Activated T-helper 1 cell treated with Interleukin-2 at 50 U/mL for 16 hours (primary cell): Measurements from ENCODE around the gene MMEL1.

ENCODE experiments used
- DNase-seq: peaks from one replicate; pipeline ENCODE4 v3.0.0-alpha.2; 2020; ENCODE audit warnings: low read depth

Gene MMEL1

DNA sequence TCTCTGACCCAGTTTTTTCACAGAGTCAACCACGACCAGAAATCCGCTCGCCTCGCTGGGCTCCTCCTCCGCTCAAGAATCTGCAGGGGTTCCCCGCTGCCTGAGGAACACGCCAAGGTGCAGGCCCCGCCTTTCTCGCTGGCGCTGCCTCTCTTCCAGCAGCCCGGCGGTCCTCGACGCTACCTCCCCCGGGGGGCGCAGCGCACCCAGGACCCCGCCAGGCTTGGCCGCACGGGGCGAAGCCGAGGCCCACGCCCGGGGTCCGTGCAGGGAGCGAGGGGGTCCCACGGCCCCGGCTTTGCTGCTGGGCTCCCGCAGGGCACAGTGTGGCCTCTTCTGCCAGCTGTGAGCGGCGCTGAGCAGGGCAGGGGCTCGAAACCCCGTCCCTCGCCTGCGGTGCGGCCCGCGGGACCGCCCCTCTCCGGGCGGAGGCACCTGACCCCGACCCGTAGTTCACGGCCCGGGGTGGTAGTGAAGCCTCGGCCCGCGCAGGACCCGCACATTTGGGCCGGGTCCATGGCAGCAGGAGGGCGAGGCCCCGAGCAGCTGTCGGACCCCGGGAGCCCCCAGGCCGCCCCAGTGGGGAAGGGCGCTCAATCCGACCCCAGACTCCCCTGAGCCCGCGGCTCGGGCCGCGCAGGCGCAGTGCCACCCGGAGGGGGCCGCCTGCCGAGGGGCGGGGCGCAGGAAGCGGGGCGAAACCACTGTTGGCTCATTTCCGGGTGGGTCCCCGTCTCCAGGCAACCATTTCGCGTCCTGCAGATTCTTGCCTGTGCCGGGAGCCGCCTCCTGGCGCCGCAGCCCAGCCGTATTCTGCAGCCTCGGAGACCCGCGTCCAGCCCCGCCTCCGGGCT lies 10.0 kb upstream of the MMEL1 start:
- DNase-seq: peak; percentile 90

DNA sequence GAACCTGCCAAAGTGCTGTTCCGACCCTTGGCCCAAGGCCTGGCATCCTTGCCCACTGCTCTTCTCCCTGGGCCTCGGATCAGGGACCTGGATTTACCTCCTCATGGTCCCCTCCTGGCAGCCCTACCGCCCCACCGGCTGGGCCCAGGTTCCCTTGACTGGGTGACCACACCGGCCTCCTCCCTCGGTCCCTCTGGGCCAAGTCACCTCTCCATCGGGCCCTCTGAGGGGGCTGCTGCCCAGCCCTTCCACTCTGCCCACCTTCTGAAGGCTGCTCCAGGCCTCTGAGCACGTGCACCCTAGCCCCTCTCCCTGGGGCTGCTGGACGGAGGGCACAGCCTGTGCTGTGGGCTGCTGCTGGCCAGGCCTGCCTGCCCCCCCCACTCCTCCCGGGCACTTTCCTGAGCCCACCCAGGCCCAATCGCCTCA lies 9.3 kb upstream of the MMEL1 start:
- no peak for DNase-seq

DNA sequence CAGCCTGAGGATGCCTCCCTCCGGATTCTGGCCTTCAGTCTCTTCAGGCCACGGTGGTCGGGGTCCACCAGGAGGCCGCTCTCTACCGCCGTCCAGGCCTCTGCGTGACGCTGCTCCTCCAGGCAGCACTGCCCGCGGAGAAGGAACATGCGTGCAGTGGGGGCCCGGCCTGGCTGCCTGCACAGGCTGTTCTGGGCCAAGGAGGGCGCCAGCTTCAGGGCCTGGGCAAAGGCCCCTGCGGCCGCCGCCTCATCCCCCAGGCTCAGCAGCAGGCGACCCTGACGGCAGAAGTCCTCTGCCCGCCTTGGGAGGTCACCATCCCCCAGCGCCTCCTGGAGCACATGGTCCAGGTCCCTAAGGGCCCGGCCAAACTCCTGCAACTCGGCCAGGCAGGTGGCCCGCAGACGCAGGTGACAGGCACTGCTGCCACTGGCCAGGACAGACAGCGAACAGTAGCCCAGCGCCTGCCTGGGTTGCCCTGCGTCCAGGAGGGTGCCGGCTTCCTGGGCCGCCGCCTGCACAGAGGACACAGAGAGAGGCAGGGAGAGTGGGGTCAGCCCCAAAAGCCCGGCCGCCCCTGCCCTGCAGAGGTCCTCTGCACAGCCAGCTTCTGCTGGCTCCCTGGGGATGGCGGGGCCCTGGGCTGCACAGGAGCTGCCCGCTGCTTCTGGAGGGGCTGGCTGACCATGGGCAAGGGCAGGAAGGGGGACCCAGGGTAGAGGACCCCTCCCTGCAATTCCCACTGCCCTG lies 8.7 kb upstream of the MMEL1 start:
- no peak for DNase-seq

DNA sequence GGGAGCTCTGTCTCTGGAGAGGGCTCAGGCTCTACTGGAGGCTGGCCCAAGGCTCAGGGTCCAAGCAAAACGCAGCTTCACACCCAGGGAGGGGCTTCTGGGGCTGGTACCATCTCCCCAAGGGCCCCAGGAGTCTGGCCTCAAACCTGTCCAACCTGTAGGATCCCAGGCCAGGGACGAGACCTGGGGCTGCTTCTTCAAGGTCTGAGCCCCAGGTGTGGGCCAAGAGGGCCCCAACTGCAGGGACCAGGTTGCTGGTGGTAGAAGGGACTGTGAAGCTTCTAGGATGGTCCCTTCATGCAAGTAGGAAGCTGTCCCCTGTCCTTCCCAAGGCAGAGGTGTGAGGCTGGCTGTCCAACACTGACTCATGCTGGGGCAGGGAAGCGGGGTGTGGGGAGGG lies 7.8 kb upstream of the MMEL1 start:
- no peak for DNase-seq

DNA sequence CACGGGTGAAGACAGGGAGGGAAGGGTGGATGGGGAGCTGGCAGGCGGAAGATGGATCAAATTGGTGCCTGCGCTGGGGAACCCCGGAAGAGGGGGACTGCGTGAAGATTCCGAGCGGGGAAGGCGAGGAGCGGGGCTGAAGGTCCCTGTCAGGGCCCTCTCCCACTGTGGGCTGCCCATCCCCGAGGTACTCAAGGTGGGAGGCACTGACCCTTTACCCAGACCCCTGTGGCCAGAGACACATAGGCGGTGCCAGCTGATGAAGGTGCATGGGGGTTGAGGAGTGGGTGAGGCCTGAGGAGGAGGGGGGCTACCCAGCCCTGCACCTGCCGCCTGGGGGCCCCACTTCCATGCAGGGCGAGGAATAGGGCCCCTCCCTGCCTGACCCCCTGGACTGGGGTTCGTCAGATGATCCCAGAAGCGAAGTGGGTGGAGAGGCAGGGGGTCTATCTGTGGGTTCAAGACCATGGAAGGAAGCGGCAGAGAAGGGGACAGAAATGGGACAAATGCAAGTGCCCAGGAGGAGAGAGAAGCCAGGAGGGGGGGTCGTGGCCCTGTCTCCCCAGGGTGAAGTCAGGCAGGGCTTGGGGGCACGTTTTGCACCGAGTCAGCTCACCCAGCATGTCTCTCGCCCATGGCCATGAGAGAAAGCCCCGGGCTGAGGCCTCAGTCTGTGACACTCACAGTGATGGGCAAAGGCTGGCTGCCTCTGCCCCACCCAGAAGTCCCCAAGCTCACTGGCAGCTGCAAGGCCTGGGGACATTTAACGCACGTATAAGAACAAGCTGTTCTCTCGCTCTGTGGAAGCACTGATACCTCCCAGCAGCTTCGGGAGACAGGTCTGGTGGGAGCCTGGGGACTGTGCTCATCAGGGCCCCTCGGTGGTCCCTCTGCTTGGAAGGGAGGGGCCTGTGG lies 7.0 kb upstream of the MMEL1 start:
- no peak for DNase-seq

DNA sequence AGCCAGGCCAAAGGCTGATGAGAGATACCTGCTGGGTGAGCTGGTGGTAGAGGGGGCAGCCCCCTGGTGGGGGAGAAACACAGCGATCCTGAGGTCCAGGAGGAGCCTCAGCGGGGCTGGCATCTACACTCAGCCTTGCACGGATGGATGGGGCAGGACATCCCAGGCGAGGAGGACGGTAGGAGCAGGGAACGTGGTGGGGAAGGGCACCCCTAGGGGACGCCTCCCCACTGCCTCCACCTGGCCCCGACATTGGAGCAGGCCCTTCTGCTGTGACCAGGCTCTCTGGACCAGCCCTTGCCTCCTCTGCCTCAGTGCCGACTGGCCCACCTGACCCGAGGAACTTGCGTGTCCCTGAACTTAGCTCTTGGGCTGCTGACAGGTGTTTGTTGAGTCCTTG lies 6.4 kb upstream of the MMEL1 start:
- no peak for DNase-seq

DNA sequence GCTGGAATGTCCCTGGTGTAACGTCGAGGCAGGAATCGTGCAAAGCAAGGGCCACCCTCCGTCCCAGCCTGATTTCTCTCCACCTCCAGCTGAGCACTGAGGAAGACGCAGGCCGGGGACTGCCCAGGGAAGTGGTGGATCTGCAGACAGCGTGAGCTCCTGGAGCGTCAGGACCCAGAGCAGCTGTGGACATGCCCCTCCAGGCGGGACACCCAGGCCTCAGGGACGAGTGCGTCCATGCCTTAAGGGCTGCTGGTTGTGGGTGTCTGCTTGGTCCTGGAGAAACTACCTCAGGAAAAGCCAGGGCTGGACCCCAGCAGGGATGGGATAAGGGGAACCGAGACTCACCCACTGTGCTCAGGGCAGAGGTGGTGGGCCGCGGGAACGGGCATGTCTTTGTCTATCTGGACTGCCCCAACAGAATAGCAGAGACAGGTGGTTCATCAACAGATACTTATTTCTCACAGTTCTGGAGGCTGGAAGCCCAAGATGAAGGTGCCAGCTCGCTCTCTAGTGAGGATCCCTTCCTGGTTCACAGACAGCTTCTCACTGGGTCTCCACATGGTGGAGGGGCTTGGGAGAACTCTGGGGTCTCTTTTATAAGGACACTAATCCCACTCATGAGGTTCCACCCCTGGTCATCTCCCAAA lies 5.8 kb upstream of the MMEL1 start:
- DNase-seq: no peak

DNA sequence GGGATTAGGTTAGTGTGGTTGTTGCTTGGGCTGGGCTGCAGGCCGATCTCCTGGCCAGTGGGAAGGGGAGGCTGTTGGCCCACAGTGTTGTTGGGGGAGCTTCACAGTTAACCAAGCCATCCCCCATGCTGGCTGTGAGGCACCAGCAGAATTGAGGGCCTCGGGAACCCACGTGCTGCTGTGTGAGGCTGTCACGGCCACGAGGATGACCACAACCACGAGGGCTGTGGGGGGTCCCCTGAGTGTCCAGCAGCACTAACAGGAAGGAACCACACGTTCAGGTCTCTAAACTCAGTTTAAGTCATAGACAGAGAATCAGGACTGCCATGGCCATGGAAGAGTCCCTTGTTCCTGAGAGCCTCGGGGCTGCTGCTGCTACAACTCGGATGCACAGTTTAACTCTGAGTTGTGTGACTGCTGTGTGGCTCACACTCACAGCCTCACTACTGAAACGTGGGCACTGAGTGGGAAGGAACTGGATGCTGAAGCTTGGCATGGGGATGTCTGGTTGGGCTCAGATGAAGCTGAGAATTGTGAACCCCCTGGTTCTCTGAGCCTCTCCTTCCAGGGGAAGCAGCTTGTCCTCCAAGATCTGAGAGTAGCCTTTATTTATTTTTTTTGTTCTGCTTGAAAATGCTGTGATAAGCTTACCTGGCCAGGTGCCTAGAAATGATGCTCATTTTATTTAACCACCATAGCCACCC lies 4.8 kb upstream of the MMEL1 start:
- DNase-seq: no peak

DNA sequence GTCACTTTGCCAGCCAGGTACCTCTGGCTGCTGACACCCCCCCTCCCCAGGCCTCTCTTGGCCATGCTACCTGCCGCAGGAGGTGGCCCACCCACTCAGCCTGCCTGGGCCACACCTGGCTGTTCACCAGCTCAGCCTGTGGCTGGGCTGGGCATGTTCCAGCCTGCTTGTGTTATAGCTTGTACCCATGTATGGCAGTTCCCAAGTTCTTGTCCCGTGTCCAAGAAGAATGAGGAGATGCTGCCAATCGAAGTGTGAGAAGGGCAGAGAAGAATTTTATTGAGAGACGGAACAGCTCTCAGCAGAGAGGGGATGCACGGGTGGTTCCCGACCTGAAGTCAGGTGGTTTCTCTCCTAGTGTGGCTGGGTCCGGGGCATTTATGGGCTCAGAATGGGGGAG lies 3.9 kb upstream of the MMEL1 start:
- no peak for DNase-seq

DNA sequence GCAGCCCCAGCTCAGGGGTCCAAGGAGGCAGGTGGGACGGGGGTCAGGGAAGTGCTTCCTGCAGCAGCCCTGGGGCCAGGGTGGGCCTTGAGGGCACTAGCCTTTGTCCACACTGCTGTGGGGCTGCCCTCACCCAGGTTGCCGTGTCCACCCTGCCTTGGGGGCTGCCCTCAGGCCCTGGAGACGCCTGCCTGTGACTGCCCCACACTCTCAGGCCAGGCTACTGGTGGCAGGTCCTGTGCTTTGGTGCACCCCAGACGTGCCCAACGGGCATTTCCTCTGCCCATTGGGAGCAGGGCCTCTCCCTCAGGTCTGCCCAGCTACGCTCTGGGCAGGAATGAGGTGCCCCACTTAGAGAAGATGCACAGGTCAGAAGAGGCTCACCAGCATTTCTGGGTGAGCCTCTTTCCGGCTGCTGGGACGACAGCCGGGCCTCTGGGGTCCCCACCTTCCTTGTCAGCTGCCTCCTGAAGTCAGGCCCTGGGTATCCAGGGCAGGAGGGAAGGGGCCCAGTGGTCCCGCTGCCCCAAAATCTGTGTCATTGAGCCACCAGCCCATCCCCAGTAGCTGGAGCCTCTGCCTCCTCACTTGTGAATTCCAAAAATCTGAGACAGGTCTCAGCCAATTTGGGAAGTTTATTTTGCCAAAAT lies 2.7 kb upstream of the MMEL1 start:
- DNase-seq: no peak

DNA sequence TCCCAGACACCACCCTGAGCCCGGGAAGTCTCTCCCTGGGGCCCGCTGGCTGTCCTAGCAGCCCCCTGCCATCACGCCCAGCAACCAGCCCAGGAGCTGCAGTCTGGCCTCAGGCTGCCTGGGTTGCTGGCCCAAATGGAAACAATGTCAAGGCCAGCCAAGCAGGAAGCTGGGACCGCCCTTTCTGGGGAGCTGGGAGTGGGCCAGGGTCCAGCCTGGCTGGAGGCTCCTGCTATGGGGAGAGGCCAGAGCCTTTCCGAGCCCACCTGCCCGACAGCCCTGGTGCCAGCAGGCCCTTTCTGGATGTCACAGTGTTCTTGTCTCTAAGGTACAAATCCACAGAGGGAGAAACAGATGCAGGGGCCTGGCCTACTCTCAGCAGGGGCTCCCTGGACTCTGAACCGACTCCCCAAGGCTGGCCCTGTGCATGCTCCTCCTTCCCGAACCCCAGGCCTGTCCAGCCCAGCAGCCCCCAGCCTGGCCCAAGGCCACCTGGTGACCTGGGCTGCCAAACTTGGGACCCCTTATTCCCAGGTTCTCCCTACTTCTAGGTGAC lies 1.2 kb upstream of the MMEL1 start:
- DNase-seq: no peak

DNA sequence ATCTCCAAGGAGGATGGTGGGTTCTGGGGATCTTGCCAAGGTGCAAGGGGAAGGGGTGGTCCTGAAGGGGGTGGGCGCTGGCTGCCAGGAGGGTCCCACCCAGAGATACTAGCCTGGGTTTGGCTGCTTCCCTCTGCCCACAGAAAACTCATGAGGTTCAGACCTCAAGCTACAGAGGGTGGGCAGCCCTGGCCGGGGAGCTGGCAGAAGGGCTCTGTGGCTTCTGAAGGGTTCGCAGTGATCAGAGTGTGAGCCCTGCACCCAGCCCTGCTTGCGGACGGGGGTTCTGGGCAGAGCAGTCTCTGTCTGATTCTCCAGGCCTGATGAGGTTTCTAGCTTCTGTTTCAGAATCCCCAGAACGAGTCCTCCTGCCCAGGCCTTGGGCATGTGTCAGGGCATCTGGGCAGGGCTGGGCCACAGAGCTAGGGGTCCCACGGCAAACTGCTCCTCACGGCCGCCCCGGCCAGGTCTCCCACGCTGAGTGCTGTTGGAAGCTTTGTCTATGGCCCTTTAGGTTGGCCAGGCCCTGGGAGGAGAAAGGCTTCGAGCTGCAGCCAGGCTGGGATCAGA lies 635 bp upstream of the MMEL1 start:
- DNase-seq: no peak

DNA sequence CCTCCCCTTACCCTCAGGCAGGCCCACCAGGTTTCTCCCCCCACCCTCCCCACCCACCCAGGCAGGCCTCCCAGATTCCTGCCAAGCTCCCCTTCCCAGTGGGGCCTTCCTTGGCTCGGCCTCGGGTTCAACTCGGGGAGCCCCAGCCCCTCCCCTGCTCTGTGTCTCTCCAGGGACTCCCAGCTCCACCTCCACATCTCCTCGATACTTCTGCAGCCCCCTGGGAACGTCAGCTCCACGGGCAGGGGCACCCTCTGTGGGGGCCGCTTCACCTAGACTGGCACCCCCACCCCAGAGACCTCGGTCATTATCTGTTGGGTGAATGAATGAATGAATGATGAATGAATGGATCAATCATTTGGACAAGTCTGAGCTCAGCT lies 775 bp downstream of the MMEL1 start:
- no peak for DNase-seq

DNA sequence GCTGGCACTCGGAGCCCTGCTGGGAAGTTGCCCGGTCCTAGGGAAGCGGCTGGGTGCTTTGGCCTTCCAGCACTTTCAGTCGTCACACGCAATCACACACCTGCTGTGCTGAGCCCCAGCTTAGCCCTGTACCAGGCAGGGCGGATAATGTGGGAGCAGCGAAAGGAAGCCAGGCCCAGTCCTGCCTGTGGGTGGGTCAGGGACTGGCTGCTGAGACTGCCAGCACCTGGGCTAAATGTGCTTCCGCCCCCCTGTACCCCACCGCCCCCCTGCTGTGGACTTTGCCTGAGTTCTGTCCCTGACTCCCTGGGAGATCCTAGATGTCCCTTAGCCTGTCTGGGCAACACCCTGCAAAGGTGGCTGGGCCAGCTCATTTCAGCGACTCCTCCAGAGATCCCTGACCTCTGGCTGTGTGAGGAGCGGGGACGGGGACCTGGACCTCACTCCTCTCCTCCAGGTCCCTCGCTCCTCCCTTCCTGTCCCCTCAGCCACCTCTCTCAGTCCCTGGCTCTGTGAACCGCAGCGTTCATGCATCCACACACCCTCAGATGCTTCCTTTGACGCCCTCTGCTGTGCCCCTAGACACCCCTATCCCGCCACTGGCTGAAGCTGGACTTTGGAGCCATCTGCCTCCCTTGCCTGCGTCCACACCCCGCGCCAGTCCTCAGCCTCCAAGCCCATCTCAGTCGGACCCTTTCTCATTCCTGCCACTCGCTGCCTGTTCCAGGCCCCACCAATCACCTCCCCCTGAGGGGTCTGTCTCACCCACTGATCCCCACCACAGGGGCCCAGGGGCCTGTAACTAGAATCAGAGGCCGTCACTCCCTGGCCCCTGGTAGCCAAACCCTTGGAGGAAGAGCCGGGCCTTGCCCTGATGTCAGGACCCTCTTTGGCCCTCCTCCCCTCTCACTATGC lies 1.4 kb downstream of the MMEL1 start:
- DNase-seq: no peak

DNA sequence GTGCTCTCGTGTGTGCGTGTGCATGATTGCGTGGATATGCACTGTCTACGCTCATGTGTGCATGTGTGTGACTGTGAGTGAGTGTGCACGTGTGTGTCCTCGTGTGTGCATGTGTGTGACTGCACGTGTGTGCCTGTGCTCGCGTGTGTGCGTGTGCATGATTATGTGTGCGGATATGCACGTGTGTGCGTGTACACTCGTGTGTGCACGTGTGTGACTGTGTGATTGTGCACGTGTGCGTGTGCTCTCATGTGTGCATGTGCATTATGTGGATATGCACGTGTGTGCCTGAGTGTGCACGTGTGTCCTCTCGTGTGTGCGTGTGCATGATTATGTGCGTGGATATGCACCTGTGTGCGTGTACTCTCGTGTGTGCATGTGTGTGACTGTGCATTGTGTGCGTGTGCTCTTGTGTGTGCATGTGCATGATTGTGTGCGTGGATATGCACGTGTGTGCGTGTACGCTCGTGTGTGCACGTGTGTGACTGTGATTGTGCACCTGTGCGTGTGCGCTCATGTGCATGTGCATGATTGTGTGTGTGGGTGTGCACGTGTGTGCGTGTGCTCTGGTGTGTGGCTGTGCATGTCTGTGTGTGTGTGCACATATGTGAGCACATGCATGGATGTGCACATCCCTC lies 2.2 kb downstream of the MMEL1 start:
- DNase-seq: no peak

DNA sequence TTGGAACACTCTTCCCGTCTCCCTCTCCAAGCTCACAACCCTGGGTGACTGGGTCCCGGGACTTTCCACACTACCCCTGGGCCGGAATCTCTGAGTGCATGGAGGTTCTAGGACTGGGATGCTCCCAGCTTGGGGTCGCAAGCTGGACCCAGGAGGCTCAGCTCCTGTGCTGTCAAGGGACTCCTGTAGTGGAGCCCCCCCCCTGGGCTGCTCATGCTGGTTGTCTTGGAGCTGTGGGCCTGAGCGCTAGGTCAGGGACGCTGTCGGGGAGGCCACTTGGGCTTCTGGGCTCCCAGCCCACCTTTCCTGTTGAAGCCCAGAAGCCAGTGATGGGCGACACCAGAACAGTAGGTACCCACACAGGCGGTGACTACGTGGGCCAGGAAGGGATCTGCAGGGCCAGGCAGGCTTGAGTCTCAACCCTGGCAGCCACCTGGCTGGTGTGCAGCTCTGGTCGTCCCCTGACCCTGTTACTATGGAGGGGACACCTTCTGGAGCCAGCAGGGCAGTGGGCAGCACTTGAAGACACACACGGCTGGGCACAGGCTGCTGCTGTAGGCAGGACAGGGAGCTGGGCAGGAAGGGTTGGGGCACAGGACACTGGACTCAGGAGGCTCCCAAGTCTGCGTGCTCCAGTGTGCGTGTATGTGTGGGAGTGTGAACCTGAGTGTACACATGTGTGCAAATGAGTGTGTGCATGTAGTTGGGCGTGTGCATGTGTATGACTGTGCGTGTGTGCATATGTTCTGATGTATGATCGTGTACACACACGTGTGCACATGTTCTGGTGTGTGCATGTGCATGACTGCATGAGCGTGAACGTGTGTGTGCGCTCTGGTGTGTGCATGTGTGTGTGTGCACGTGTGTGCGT lies 3.0 kb downstream of the MMEL1 start:
- no peak for DNase-seq

DNA sequence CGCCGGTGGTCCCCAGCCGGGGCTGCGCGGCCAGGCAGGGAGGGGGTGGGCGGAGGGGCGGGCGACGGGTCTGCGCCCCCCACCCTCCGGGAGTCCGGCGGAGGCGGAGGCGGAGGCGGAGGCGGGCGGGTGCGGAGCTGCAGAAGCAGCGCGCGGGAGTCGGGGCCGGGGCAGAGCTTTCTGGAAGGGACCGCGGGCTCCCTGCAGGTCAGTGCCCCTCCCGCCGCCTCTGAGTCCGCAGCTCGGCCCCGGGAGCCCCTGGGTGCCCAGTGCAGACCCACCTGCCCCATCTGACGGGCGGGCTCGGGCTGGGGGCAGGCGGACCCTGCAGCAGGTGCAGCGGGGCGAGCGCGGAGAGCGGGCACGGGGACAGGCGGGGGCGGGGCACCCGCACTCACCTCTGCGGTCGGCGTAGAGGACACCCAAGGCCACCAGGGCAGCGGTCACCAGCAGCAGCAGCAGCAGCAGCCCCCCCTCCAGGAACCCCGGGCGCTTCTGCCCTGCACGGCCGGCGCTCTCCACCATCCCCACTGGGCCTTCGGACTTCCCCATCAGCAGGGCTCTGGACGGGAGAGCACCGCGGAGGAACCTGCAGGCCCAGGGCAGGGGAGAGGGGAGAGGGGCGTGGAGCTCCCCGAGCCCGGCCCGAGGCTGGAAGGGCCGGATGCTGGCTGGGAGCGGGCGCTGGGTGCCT lies 3.7 kb downstream of the MMEL1 start:
- DNase-seq: no peak
